Gastroesophageal sphincter (tissue), 3 donors: ENCODE results near the gene TSPYL1.
"Not testable (repeated sequence)": the region's sequence is repeated elsewhere in the genome, so short reads cannot be mapped to it uniquely, and the experiment has no call there.

Experiments used
- CTCF ChIP-seq, 4 experiments: fragments of 200-600 bp in 2 of 4; fragments of 450-650 bp in 2 of 4; sonication (generic) in 1 of 4; IDR thresholded peaks; one replicate each; pipeline ENCODE4 v1.5.1; 2017 to 2019; ENCODE audit warnings: antibody characterized with exemption in 4 of 4, mild to moderate bottlenecking in 2 of 4, moderate library complexity in 2 of 4
- EP300 ChIP-seq: sonication (generic); formaldehyde crosslinking; IDR thresholded peaks from one replicate; pipeline ENCODE4 v1.6.1; 2017; ENCODE audit warnings: antibody characterized with exemption, mild to moderate bottlenecking
- POLR2A ChIP-seq, 2 donors: fragments of 450-650 bp; IDR thresholded peaks; one replicate each; pipeline ENCODE4 v1.6.1; 2017; ENCODE audit warnings: antibody characterized with exemption in 2 of 2, mild to moderate bottlenecking in 2 of 2, moderate library complexity in 1 of 2
- POLR2AphosphoS5 ChIP-seq: sonication (generic); formaldehyde crosslinking; IDR thresholded peaks from one replicate; pipeline ENCODE4 v1.6.1; 2017; ENCODE audit warnings: antibody characterized with exemption

DNA sequence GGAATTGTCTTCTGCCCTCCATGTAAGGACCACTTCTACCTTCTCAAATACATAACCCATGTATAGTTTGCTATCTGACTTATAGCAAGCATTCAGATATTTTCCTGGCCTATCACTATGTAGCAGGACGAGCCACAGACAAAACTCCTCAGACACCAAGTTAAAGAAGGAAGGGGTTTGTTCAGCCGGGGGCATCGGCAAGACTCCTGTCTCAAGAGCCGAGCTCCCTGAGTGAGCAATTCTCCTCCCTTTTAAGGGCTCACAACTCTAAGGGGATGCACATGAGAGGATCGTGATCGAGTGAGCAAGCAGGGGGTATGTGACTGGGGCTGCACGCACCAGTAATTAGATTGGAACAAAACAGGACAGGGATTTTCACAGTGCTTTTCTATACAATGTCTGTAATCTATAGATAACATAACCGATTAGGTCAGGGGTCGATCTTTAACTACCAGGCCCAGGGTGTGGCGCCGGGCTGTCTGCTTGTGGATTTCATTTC is 46.0 kb upstream of the TSPYL1 start:
- TF ChIP-seq CTCF (IDR thresholded peaks at IDR 0.05); POLR2A (IDR thresholded peaks at IDR 0.05); EP300; POLR2AphosphoS5: not testable (repeated sequence)
